GM23338 (cell line): ENCODE results near the gene TXLNB. TPM values are rescaled to one million over a fixed set of nuclear protein-coding genes. Genes with fewer than 3 reads are reported as not detected.

ENCODE experiments used
- ATAC-seq: fragments of 200-7000 bp; cut with Tn5 transposase; 3 replicates; pipeline ENCODE4 v1.9.1; 2020
- DNase-seq: peaks from one replicate; pipeline ENCODE4 v3.0.0-alpha.2; 2015; ENCODE audit warnings: low spot score
- H2AFZ ChIP-seq: fragments of 200-600 bp; sonication (generic); 2 replicates; pipeline ENCODE4 v1.8.0; 2016; ENCODE audit warnings: antibody characterized with exemption, mild to moderate bottlenecking, moderate library complexity
- H3F3A ChIP-seq: fragments of 200-600 bp; sonication (generic); replicated peaks from 2 replicates; pipeline ENCODE4 v1.8.0; 2017; ENCODE audit warnings: antibody characterized with exemption, mixed run types, low read depth
- H3K27ac ChIP-seq: fragments of 200-600 bp; sonication (generic); 2 replicates; pipeline ENCODE4 v1.6.1; 2016; ENCODE audit warnings: low read depth
- H3K27me3 ChIP-seq: fragments of 200-600 bp; sonication (generic); 2 replicates; pipeline ENCODE4 v1.8.0; 2016; ENCODE audit warnings: mild to moderate bottlenecking, mixed run types, moderate library complexity; ENCODE audit not compliant: insufficient read depth
- H3K36me3 ChIP-seq: fragments of 200-600 bp; sonication (generic); 2 replicates; pipeline ENCODE4 v1.8.0; 2016; ENCODE audit warnings: mild to moderate bottlenecking; ENCODE audit not compliant: insufficient read depth
- H3K4me1 ChIP-seq: fragments of 200-600 bp; sonication (generic); 2 replicates; pipeline ENCODE4 v1.8.0; 2016; ENCODE audit warnings: mild to moderate bottlenecking, moderate library complexity; ENCODE audit not compliant: insufficient read depth
- H3K4me2 ChIP-seq: fragments of 200-600 bp; sonication (generic); 2 replicates; pipeline ENCODE4 v1.7.1; 2017; ENCODE audit warnings: mixed run types
- H3K4me3 ChIP-seq: fragments of 200-600 bp; sonication (generic); 2 replicates; pipeline ENCODE4 v1.6.1; 2016; ENCODE audit warnings: mixed run types
- H3K79me2 ChIP-seq: fragments of 200-600 bp; sonication (generic); replicated peaks from 2 replicates; pipeline ENCODE4 v1.8.0; 2017; ENCODE audit warnings: mild to moderate bottlenecking; ENCODE audit not compliant: insufficient read depth
- H3K9me2 ChIP-seq: fragments of 200-600 bp; sonication (generic); 2 replicates; pipeline ENCODE4 v1.8.0; 2017; ENCODE audit not compliant: insufficient read depth
- H4K20me1 ChIP-seq: fragments of 200-600 bp; sonication (generic); replicated peaks from 2 replicates; pipeline ENCODE4 v1.8.0; 2017; ENCODE audit warnings: mild to moderate bottlenecking; ENCODE audit not compliant: insufficient read depth
- H3K27ac Mint-ChIP-seq: 2 replicates; pipeline ENCODE4 v1.8.0; 2020; ENCODE audit warnings: inconsistent platforms, mild to moderate bottlenecking, moderate library complexity, mixed read lengths
- H3K27me3 Mint-ChIP-seq: 3 replicates; pipeline ENCODE4 v1.8.0; 2022; ENCODE audit warnings: low read depth, mild to moderate bottlenecking, moderate library complexity, mixed read lengths, inconsistent platforms; ENCODE audit not compliant: insufficient read depth, poor library complexity
- H3K36me3 Mint-ChIP-seq: 3 replicates; pipeline ENCODE4 v1.8.0; 2021; ENCODE audit warnings: low read depth, mild to moderate bottlenecking, inconsistent platforms, moderate library complexity, mixed read lengths
- H3K4me1 Mint-ChIP-seq: 3 replicates; pipeline ENCODE4 v1.8.0; 2020; ENCODE audit warnings: mild to moderate bottlenecking, inconsistent platforms, mixed read lengths
- H3K4me3 Mint-ChIP-seq: 3 replicates; pipeline ENCODE4 v1.8.0; 2021; ENCODE audit warnings: moderate library complexity, mild to moderate bottlenecking, inconsistent platforms, mixed read lengths
- H3K9me3 Mint-ChIP-seq: 3 replicates; pipeline ENCODE4 v1.8.0; 2020; ENCODE audit warnings: moderate library complexity, mild to moderate bottlenecking, inconsistent platforms, mixed read lengths
- CREB1 ChIP-seq: fragments of 250-450 bp; sonication (Bioruptor Pico); IDR thresholded peaks from 2 replicates; pipeline ENCODE4 v1.5.0; 2020; ENCODE audit warnings: low read depth, mild to moderate bottlenecking, moderate library complexity
- CTCF ChIP-seq, 2 experiments: fragments of 200-600 bp in 1 of 2; sonication (generic) in 1 of 2; conservative IDR thresholded peaks; 2 replicates each; pipeline versions ENCODE4 v1.5.1 to v1.6.1; 2016 to 2017; ENCODE audit warnings: antibody characterized with exemption in 2 of 2, low read depth in 2 of 2, mild to moderate bottlenecking in 2 of 2, moderate library complexity in 1 of 2
- ETS1 ChIP-seq: IDR thresholded peaks from 2 replicates; pipeline ENCODE4 v1.6.1; 2016; ENCODE audit warnings: antibody characterized with exemption
- EZH2 ChIP-seq: fragments of 200-600 bp; sonication (generic); IDR thresholded peaks from one replicate; pipeline ENCODE4 v1.8.0; 2017; ENCODE audit warnings: antibody characterized with exemption, mild to moderate bottlenecking, low read depth; ENCODE audit not compliant: unreplicated experiment
- JUNB ChIP-seq: IDR thresholded peaks from one replicate; pipeline ENCODE4 v1.6.1; 2016; ENCODE audit warnings: antibody characterized with exemption; ENCODE audit not compliant: unreplicated experiment
- NANOG ChIP-seq: IDR thresholded peaks from 2 replicates; pipeline ENCODE4 v1.6.1; 2016; ENCODE audit warnings: antibody characterized with exemption, borderline replicate concordance
- POLR2AphosphoS5 ChIP-seq: IDR thresholded peaks from 2 replicates; pipeline ENCODE4 v1.6.1; 2016; ENCODE audit warnings: antibody characterized with exemption, low read depth
- REST ChIP-seq: IDR thresholded peaks from one replicate; pipeline ENCODE4 v1.6.1; 2018; ENCODE audit warnings: antibody characterized with exemption; ENCODE audit not compliant: unreplicated experiment
- ZNF114 ChIP-seq: fragments of 250-450 bp; sonication (Bioruptor Pico); IDR thresholded peaks from 2 replicates; pipeline ENCODE4 v1.5.0; 2020; ENCODE audit warnings: mild to moderate bottlenecking, moderate library complexity
- ZNF462 ChIP-seq: fragments of 250-450 bp; sonication (Bioruptor Pico); IDR thresholded peaks from 2 replicates; pipeline ENCODE4 v1.5.0; 2020; ENCODE audit warnings: mild to moderate bottlenecking, moderate library complexity
- polyA plus RNA-seq: library from polyadenylated mRNA; unstranded; fragments of >200 nt; fragmentation: Nextera tagmentation; extraction: Ambion mirVana; gene quantifications from 2 replicates; pipeline ENCODE4 v1.2.1, GENCODE V29; 2016
- total RNA-seq: library from RNA; depleted of rRNA; stranded (reverse); fragments of >200 nt; shearing (Covaris generic); gene quantifications from 2 replicates; pipeline ENCODE4 v1.2.3, GENCODE V29; 2014

TXLNB gene
- total and polyA plus RNA-seq, 2 experiments from 2014 or later = 0.11 to 0.28 TPM

- ATAC-seq (no peak), DNase-seq (no peak)
- peak overlapping the region; percentile 47 for H3K27ac Mint-ChIP-seq
- H3K4me3 Mint-ChIP-seq = no peak overlapping the region
- Histone ChIP-seq H3K4me3 (no peak overlapping the region), H3K27ac (no peak overlapping the region), H3F3A (no peaks in the 10 kb centered on the region), H2AFZ (0 out of 2 replicates have a peak overlapping the region, but pooled peaks have one; percentile 30), H3K9me2 (no peaks in the 10 kb centered on the region), H3K4me2 (no peak overlapping the region), H3K4me1 (peaks cover 36% of the 10 kb centered on the region), H3K79me2 (no peaks in the 10 kb centered on the region), H3K27me3 (no peaks in the 10 kb centered on the region), H3K36me3 (no peaks in the 10 kb centered on the region), H4K20me1 (no peaks in the 10 kb centered on the region)
- H3K4me1 Mint-ChIP-seq = peaks cover 44% of the 10 kb centered on the region
- H3K9me3 Mint-ChIP-seq = peaks cover 10% of the 10 kb centered on the region; the same call in 2 of the 3 replicates
- TF ChIP-seq CREB1 = no peak
- TF ChIP-seq JUNB = no peak
- no peak for TF ChIP-seq ZNF462 (CRISPR knock-in tag)
- no peak for TF ChIP-seq ETS1
- no peak for TF ChIP-seq REST
- TF ChIP-seq NANOG = no peak
- no peak for TF ChIP-seq EZH2
- TF ChIP-seq POLR2AphosphoS5 = no peak
- no peak for TF ChIP-seq ZNF114 (CRISPR knock-in tag)
- TF ChIP-seq CTCF (conservative IDR thresholded peaks at IDR 0.05; ENCODE audit: low read depth in 2 of 2) = no peak
- H3K36me3 Mint-ChIP-seq = peaks cover 3% of the 10 kb centered on the region; the same call in 2 of the 3 replicates
- H3K27me3 Mint-ChIP-seq = peaks cover 4% of the 10 kb centered on the region
Measured at GRCh38 chr6:139316622-139317317, 25.0 kb upstream of the TXLNB start.
